Astrocyte of the spinal cord (primary cell): ENCODE data around the gene MAP1LC3C.

Experiments used
- DNase-seq: peaks from one replicate; pipeline ENCODE4 v3.0.0; 2011; ENCODE audit warnings: low read depth, low spot score
- H3K4me3 ChIP-seq: 2 replicates; pipeline ENCODE4 v1.5.1; 2011; ENCODE audit warnings: low read depth, mild to moderate bottlenecking, low read length, moderate library complexity
- in situ Hi-C: cut with HindIII; loops from 2 replicates; pipeline ENCODE4 v1.10.0; 2017; ENCODE audit warnings: low sequenced_read_pairs
- TF ChIP-seq, protein P1 (sequence below): IDR thresholded peaks from 2 replicates; pipeline ENCODE4 v1.5.1; 2012; ENCODE audit warnings: low read depth, mild to moderate bottlenecking, low read length, inconsistent platforms

MAP1LC3C gene

DNA sequence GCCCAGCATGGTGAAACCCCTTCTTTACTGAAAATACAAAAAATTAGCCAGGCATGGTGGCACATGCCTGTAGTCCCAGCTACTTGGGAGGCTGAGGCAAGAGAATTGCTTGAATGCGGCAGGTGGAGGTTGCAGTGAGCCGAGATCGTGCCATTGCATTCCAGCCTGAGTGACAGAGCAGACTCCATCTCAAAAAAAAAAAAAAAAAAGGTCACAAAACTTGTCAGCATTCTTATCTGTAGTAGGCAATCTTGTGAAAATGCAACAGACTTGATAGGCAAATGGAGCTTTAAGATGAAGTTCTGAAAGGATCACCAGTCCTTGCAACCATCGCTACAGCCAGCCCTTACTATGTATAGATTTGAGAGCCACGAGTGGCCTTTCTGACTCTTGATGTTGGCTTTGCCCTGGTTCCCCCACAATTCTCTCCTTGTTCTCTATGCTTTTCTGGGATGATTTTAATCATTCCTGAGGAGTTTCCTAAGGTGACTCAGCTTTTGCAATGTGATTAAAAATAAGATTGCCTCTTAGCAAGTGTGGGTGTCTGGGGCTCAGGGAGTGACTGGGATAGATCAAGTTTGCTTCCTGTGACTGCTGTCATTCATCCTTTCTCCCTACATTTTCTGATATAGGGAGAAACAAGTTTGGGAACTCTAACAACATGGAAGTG, 7.1 kb upstream of the MAP1LC3C start:
- TF ChIP-seq, protein P1, sequence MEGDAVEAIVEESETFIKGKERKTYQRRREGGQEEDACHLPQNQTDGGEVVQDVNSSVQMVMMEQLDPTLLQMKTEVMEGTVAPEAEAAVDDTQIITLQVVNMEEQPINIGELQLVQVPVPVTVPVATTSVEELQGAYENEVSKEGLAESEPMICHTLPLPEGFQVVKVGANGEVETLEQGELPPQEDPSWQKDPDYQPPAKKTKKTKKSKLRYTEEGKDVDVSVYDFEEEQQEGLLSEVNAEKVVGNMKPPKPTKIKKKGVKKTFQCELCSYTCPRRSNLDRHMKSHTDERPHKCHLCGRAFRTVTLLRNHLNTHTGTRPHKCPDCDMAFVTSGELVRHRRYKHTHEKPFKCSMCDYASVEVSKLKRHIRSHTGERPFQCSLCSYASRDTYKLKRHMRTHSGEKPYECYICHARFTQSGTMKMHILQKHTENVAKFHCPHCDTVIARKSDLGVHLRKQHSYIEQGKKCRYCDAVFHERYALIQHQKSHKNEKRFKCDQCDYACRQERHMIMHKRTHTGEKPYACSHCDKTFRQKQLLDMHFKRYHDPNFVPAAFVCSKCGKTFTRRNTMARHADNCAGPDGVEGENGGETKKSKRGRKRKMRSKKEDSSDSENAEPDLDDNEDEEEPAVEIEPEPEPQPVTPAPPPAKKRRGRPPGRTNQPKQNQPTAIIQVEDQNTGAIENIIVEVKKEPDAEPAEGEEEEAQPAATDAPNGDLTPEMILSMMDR: no peak
- H3K4me3 ChIP-seq: no peak overlapping the region
- no peak for DNase-seq
- in situ Hi-C loops: no loop called here

DNA sequence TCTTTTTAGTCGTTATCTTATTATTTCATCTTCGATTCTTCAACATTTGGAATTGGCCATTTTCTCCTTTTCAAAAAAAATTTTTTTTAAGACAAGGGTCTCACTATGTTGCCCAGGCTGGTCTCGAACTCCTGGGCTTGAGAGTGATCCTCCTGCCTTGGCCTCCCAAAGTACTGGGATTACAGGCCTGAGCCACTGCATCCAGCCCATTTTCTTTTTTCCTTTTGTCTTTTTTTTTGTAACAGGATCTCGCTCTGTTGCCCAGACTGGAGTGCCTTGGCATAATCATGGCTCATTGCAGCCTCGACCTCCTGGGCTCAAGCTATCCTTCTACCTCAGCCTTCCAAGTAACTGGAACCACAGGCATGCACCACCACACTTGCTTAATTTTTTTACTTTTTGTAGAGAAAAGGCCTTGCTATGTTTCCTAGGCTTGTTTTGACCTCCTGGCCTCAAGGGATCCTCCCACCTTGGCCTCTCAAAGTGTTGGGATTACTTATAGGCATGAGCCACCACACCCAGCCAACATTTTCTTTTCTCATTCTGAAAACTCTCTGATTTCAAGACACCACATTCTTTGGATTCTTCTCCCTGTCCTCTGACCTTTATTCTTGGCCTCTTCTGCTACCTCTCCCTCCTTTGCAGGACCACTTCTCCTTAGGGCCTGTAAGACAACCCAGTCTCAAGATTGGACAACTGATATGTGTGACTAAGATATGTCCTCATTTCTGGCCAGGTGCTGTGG, 6.0 kb upstream of the MAP1LC3C start:
- in situ Hi-C loops: no loop called here
- TF ChIP-seq, protein P1: no peak
- no peak for DNase-seq

DNA sequence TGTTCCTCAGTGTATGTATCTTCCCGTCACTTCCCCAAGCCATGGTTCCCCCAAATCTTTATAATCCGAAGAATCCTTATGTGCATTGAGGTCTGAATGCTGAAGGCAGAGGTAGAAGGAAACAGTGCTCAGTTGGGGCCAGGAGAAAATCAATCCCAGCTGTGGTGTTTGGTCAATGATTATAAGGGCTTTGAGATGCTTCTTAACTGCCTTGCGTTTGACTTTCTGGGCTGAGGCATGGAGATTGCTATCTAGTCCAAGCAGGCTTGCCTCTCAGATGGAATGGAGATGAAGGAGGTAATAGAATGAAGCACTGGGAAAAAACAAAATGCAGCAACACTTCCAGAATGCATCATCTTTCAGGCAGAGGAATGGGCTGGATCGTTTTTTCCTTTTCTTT, 3.6 kb upstream of the MAP1LC3C start:
- TF ChIP-seq, protein P1: no peak
- no peak overlapping the region for H3K4me3 ChIP-seq
- no peak for DNase-seq
- in situ Hi-C loops: no loop called here

More for the DNA sequence above, 6.0 kb upstream of the MAP1LC3C start:
- no peak overlapping the region for H3K4me3 ChIP-seq

DNA sequence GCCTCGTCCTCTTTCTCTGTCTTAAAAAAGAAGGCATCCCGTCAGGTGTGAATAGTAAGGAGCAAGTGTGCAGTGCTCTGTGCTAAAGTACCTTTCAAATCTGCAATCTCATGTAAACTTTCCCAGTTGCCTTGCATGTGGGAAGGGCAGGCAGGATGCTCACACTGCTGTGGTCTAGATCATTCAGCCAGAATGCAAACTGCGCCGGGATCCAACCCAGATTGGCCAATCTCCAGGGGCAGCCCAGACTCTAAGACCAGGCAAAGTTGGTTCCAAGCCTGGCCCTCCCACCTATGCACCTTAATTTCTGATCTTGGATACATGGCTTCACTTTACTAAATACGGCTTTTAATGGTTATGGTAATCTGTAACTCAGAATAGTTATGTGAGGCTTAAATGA, 3.2 kb upstream of the MAP1LC3C start:
- in situ Hi-C loops: no loop called here
- TF ChIP-seq, protein P1: no peak
- DNase-seq: no peak
- H3K4me3 ChIP-seq: no peak overlapping the region

DNA sequence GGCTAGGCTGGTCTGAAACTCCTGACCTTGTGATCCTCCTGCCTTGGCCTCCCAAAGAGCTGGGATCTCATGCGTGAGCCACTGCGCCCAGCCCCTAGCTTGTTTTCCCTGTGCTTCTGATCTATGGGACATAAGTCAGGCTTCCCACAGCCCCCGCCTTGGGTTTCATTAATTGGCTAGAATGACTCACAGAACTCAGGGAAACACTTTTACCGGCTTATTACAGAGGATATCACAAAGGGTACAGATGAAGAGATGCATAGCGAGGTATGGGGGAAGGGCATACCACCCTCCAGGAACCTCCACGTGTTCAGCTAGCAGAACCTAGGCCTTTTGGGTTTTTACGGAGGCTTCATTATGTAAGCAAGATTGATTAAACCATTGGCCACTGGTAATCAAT, 1.5 kb upstream of the MAP1LC3C start:
- no peak for DNase-seq
- in situ Hi-C loops: no loop called here
- TF ChIP-seq, protein P1: no peak
- no peak overlapping the region for H3K4me3 ChIP-seq

DNA sequence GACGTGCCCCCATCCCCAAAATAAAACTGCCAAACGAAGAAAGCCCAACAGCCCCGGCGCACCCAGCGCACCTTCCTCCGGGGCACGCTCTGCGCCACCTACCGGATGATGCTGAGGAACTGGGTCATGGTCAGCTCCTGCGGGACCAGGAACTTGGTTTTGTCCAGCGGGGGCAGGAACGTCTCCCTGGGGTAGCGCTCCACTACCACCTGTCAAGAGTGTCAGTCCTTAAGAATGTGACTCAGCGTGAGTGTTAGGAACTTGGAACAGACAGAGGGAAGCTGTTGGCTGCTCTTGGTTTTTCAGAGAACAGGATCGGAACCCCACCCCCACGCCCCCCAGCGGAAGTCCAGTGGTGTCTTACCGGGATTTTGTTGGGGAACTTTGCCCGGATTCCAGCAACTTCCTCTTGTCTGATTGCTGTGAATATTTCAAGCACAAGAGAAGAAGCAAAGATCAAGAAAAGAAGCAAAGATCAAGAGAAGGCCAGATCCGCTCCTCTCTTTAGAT, 431 bp downstream of the MAP1LC3C start:
- peak overlapping the region; percentile 37 for H3K4me3 ChIP-seq
- TF ChIP-seq, protein P1: peak; percentile 73
- in situ Hi-C loops: no loop called here
- peak; percentile 84 for DNase-seq
